ENCODE results near the gene RAVER2.

- TF ChIP-seq CTCF (IDR thresholded peaks at IDR 0.05) (no peak), POLR2A (IDR thresholded peaks at IDR 0.05) (no peak)
Observed at GRCh38 chr1:64750875-64751274, 6.0 kb downstream of the RAVER2 start.

Measured in body of pancreas (tissue), 4 donors.